GM12892 (cell line): Measurements from ENCODE around the gene NR2F6.

Experiments used
- POLR2A ChIP-seq: IDR thresholded peaks from 2 replicates; pipeline ENCODE4 v1.6.1; 2011; ENCODE audit warnings: low read depth, low read length, control low read depth
- POLR2AphosphoS5 ChIP-seq: IDR thresholded peaks from 2 replicates; pipeline ENCODE4 v1.6.1; 2011; ENCODE audit warnings: low read depth, low read length, control low read depth
- TAF1 ChIP-seq: IDR thresholded peaks from 2 replicates; pipeline ENCODE4 v1.6.1; 2011; ENCODE audit warnings: low read depth, mild to moderate bottlenecking, control low read depth, low read length, borderline replicate concordance

GRCh38 chr19:17196610-17197009 is 49.1 kb downstream of the NR2F6 start:
- TF ChIP-seq POLR2A = no peak
- TF ChIP-seq POLR2AphosphoS5 = no peak
- TF ChIP-seq TAF1 = no peak
